ENCODE data around the gene LRP1B. TPM values are rescaled to one million over a fixed set of nuclear protein-coding genes. Genes with fewer than 3 reads are reported as not detected.

The LRP1B gene
- total RNA-seq, 6 experiments from 2014 or later: 0.06 to 1.7 (median 0.15) TPM; not detected in 1

- no peak for TF ChIP-seq CTCF (IDR thresholded peaks at IDR 0.05)
- no peak for TF ChIP-seq POLR2A (IDR thresholded peaks at IDR 0.05)
- H3K4me1 ChIP-seq: no peaks in the 10 kb centered on the region
- H3K9me3 ChIP-seq: no peaks in the 10 kb centered on the region
- intact Hi-C loops (cut with DNase I): no loop called here
- 41% methylated on average over 4 of the region's 4 CpGs for WGBS (ENCODE audit: insufficient coverage, low coverage, low lambda C conversion rate, missing lambda C conversion rate)
- DNase-seq (no peak), ATAC-seq (no peak)
- H3K4me3 ChIP-seq: no peak overlapping the region
- H3K36me3 ChIP-seq: no peaks in the 10 kb centered on the region
- no peak overlapping the region for H3K27ac ChIP-seq
- H3K27me3 ChIP-seq: no peaks in the 10 kb centered on the region
Observed at GRCh38 chr2:141062031-141062430, 1068.8 kb downstream of the LRP1B start.

GRCh38 chr2:141058556-141058955 lies 1072.3 kb downstream of the LRP1B start:
- intact Hi-C loops (cut with DNase I): no loop called here
- Histone ChIP-seq H3K9me3 (no peaks in the 10 kb centered on the region), H3K36me3 (no peaks in the 10 kb centered on the region), H3K27me3 (no peaks in the 10 kb centered on the region), H3K27ac (no peak overlapping the region), H3K4me1 (no peaks in the 10 kb centered on the region), H3K4me3 (no peak overlapping the region)
- 29% methylated on average over 4 of the region's 4 CpGs for WGBS (ENCODE audit: insufficient coverage, low coverage, low lambda C conversion rate, missing lambda C conversion rate)
- no peak for TF ChIP-seq CTCF (IDR thresholded peaks at IDR 0.05)
- no peak for TF ChIP-seq POLR2A (IDR thresholded peaks at IDR 0.05)
- no peak for DNase-seq
- ATAC-seq: no peak

GRCh38 chr2:141055531-141055930 lies 1075.3 kb downstream of the LRP1B start:
- WGBS (ENCODE audit: insufficient coverage, low coverage, low lambda C conversion rate, missing lambda C conversion rate): 79% methylated on average over 1 of the region's 1 CpG
- TF ChIP-seq CTCF (IDR thresholded peaks at IDR 0.05): no peak
- no peak for TF ChIP-seq POLR2A (IDR thresholded peaks at IDR 0.05)

GRCh38 chr2:141048951-141049350 lies 1081.9 kb downstream of the LRP1B start:
- WGBS (ENCODE audit: insufficient coverage, low coverage, low lambda C conversion rate, missing lambda C conversion rate): 39% methylated on average over 6 of the region's 6 CpGs
- intact Hi-C loops (cut with DNase I): no loop called here
- ATAC-seq: no peak
- TF ChIP-seq CTCF (IDR thresholded peaks at IDR 0.05) (no peak), POLR2A (IDR thresholded peaks at IDR 0.05) (no peak)
- H3K9me3 ChIP-seq: no peaks in the 10 kb centered on the region
- DNase-seq: no peak
- no peak overlapping the region for H3K4me3 ChIP-seq
- H3K27me3 ChIP-seq: no peaks in the 10 kb centered on the region
- H3K36me3 ChIP-seq: no peaks in the 10 kb centered on the region
- no peaks in the 10 kb centered on the region for H3K4me1 ChIP-seq
- no peak overlapping the region for H3K27ac ChIP-seq

More at GRCh38 chr2:141055531-141055930, 1075.3 kb downstream of the LRP1B start:
- Histone ChIP-seq H3K9me3 (no peaks in the 10 kb centered on the region), H3K36me3 (no peaks in the 10 kb centered on the region), H3K27ac (no peak overlapping the region), H3K4me3 (no peak overlapping the region), H3K27me3 (no peaks in the 10 kb centered on the region), H3K4me1 (no peaks in the 10 kb centered on the region)
- ATAC-seq: no peak
- DNase-seq: no peak
- intact Hi-C loops (cut with DNase I): no loop called here

- Histone ChIP-seq H3K9me3 (no peaks in the 10 kb centered on the region), H3K4me3 (no peak overlapping the region), H3K27me3 (no peaks in the 10 kb centered on the region), H3K4me1 (no peaks in the 10 kb centered on the region), H3K27ac (no peak overlapping the region), H3K36me3 (no peaks in the 10 kb centered on the region)
- WGBS (ENCODE audit: insufficient coverage, low coverage, low lambda C conversion rate, missing lambda C conversion rate): 63% methylated on average over 1 of the region's 1 CpG
- no peak for TF ChIP-seq POLR2A (IDR thresholded peaks at IDR 0.05)
- TF ChIP-seq CTCF (IDR thresholded peaks at IDR 0.05): no peak
- ATAC-seq (no peak), DNase-seq (no peak)
- intact Hi-C loops (cut with DNase I): no loop called here
Observed at GRCh38 chr2:141041281-141041680, 1089.5 kb downstream of the LRP1B start.

Measured in right lobe of liver (tissue), 6 donors.